ENCODE results near the gene LGMN. TPM values are rescaled to one million over a fixed set of nuclear protein-coding genes. Genes with fewer than 3 reads are reported as not detected.

LGMN gene
- total and polyA plus RNA-seq, 4 donors = 115 to 182 (median 136) TPM

DNA sequence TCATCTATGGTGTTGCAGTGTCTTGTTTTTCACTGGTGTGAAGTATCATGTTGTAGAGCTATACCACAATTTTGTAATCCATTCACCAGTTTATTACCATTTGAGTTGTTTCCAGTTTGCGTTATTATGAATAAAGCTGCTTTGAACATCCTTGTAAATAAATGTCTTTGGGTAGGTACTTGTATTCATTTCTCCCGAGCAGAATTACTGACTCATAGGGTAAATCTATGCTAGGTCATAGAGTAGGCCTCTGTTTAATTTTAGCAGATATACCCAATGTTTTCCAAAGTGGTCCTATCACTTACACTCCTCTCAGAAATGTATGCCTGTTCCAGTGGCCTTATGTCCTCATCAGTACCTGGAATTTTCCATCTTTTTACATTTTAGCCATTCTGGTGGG, 39.1 kb upstream of the LGMN start:
- no peak overlapping the region for H3K27ac ChIP-seq (ENCODE audit: low read depth in 1 of 2, low read length in 1 of 2)
- TF ChIP-seq, protein P1, sequence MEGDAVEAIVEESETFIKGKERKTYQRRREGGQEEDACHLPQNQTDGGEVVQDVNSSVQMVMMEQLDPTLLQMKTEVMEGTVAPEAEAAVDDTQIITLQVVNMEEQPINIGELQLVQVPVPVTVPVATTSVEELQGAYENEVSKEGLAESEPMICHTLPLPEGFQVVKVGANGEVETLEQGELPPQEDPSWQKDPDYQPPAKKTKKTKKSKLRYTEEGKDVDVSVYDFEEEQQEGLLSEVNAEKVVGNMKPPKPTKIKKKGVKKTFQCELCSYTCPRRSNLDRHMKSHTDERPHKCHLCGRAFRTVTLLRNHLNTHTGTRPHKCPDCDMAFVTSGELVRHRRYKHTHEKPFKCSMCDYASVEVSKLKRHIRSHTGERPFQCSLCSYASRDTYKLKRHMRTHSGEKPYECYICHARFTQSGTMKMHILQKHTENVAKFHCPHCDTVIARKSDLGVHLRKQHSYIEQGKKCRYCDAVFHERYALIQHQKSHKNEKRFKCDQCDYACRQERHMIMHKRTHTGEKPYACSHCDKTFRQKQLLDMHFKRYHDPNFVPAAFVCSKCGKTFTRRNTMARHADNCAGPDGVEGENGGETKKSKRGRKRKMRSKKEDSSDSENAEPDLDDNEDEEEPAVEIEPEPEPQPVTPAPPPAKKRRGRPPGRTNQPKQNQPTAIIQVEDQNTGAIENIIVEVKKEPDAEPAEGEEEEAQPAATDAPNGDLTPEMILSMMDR (IDR thresholded peaks at IDR 0.05; ENCODE audit: control extremely low read depth, extremely low read depth) = no peak

DNA sequence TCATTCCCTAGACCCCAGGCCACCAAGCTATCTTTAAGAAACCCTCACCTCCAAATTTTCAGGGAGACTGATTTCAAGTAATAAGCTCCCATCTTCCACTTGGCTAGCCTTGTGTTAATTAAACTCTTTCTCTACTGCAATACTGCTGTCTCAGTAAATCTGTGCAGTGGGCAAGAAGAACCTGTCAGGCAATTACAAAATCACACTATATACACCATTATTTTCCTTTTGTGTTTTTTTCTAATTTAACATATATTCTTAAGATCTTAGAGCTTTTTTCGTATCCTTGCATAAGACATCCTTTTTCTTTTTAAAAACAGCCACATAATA, 38.0 kb upstream of the LGMN start:
- no peak for ATAC-seq (ENCODE audit: insufficient read depth, low FRiP score)
- no peak for DNase-seq
- 69 to 94% methylated on average over 1 of the region's 1 CpG for WGBS, 2 donors
- Histone ChIP-seq H3K27ac (ENCODE audit: low read depth in 1 of 2, low read length in 1 of 2) (peak overlapping the region; percentile 20 to 78), H3K9ac (ENCODE audit: insufficient read depth in 1 of 2, low read length in 2 of 2) (no peak overlapping the region), H3K27me3 (ENCODE audit: control insufficient read depth in 3 of 3, insufficient read depth in 3 of 3, low read length in 2 of 3) (no peaks in the 10 kb centered on the region), H3K36me3 (ENCODE audit: control insufficient read depth in 4 of 4, insufficient read depth in 4 of 4, low read length in 4 of 4) (no peaks in the 10 kb centered on the region), H3K4me1 (ENCODE audit: control insufficient read depth in 5 of 5, insufficient read depth in 5 of 5, low read length in 5 of 5) (peaks cover 0 to 5% (median 0%) of the 10 kb centered on the region in 5 donors), H3K4me3 (no peak overlapping the region), H3K9me3 (ENCODE audit: control insufficient read depth in 4 of 4, insufficient read depth in 3 of 4, low read length in 3 of 4) (no peaks in the 10 kb centered on the region)
- TF ChIP-seq, protein P1 (IDR thresholded peaks at IDR 0.05; ENCODE audit: control extremely low read depth, extremely low read depth) = no peak

More for the DNA sequence above, 39.1 kb upstream of the LGMN start:
- Histone ChIP-seq H3K9me3 (ENCODE audit: control insufficient read depth in 4 of 4, insufficient read depth in 3 of 4, low read length in 3 of 4) (no peaks in the 10 kb centered on the region), H3K4me3 (no peak overlapping the region), H3K27me3 (ENCODE audit: control insufficient read depth in 3 of 3, insufficient read depth in 3 of 3, low read length in 2 of 3) (no peaks in the 10 kb centered on the region), H3K36me3 (ENCODE audit: control insufficient read depth in 4 of 4, insufficient read depth in 4 of 4, low read length in 4 of 4) (no peaks in the 10 kb centered on the region), H3K9ac (ENCODE audit: insufficient read depth in 1 of 2, low read length in 2 of 2) (no peak overlapping the region), H3K4me1 (ENCODE audit: control insufficient read depth in 5 of 5, insufficient read depth in 5 of 5, low read length in 5 of 5) (peaks cover 0 to 5% (median 0%) of the 10 kb centered on the region in 5 donors)
- DNase-seq = no peak
- WGBS, 2 donors = 93 to 95% methylated on average over 2 of the region's 2 CpGs
- ATAC-seq (ENCODE audit: insufficient read depth, low FRiP score) = no peak

DNA sequence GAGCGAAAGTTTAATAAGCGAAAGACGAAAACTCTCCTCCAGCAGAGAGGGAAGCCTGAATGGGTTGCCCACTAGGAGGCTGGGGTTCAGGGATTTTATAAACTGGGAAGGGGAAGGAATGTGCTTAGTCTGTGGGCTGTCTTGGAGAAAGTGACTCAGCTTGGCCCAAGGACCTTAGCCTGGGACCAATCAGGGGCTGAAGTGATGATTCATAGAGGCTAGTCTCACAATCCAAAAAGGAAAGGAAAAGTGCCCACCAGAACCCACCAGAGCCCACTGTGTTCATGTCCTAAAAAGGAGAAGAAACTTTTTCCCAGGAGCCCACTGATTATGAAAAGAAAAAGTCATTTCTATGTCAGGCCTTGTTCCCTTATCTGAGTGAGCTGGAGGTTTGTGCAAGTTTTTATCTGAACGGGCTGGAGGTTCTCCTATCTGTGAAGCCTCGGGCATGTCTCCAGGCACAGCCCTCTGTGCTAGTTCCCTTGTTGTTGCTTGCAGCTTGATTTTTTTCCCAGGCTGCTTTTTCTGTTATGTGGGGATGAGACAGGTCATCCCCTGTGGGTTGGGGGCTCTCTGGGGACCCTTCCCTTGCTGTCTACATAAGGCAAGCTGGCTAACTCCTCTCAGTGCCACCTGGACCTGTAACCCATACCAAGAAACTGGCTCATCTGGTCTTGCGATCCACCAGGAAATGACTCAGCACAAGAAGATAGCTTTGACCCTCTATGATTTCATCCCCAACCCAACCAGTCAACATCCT, 37.4 kb upstream of the LGMN start:
- H3K9ac ChIP-seq (ENCODE audit: insufficient read depth in 1 of 2, low read length in 2 of 2) = no peak overlapping the region
- peaks cover 0 to 5% (median 0%) of the 10 kb centered on the region in 5 donors for H3K4me1 ChIP-seq (ENCODE audit: control insufficient read depth in 5 of 5, insufficient read depth in 5 of 5, low read length in 5 of 5)
- no peaks in the 10 kb centered on the region for H3K9me3 ChIP-seq (ENCODE audit: control insufficient read depth in 4 of 4, insufficient read depth in 3 of 4, low read length in 3 of 4)
- H3K27me3 ChIP-seq (ENCODE audit: control insufficient read depth in 3 of 3, insufficient read depth in 3 of 3, low read length in 2 of 3) = no peaks in the 10 kb centered on the region
- DNase-seq (no peak), ATAC-seq (ENCODE audit: insufficient read depth, low FRiP score) (peak; percentile 54)
- TF ChIP-seq, protein P1 (IDR thresholded peaks at IDR 0.05; ENCODE audit: control extremely low read depth, extremely low read depth) = no peak
- no peaks in the 10 kb centered on the region for H3K36me3 ChIP-seq (ENCODE audit: control insufficient read depth in 4 of 4, insufficient read depth in 4 of 4, low read length in 4 of 4)
- H3K4me3 ChIP-seq = no peak overlapping the region
- peak overlapping the region; percentile 20 to 78 for H3K27ac ChIP-seq (ENCODE audit: low read depth in 1 of 2, low read length in 1 of 2)
- 61 to 64% methylated on average over 6 of the region's 6 CpGs for WGBS, 2 donors

All from lung (tissue), 12 donors.